ENCODE data around the gene TSR3.

DNA sequence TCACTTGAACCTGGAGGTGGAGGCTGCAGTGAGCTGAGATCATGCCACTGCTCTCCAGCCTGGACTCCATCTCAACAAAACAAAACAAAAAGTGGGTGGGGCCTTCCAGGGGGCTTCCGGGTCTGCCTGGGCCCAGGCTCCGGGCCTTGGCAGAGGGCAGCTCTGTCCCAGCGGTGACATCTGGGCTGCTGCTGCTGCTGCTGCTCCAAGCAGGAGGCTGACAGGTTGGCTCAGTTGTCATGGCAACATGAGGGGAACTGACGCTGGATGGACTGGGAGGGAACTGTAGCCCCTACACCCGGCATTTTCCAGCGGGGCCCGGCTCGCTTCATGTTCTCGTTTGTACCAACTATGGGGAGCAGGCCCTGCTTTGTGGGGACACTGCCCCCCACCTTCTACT lies 14.2 kb downstream of the TSR3 start:
- TF ChIP-seq, protein P1, sequence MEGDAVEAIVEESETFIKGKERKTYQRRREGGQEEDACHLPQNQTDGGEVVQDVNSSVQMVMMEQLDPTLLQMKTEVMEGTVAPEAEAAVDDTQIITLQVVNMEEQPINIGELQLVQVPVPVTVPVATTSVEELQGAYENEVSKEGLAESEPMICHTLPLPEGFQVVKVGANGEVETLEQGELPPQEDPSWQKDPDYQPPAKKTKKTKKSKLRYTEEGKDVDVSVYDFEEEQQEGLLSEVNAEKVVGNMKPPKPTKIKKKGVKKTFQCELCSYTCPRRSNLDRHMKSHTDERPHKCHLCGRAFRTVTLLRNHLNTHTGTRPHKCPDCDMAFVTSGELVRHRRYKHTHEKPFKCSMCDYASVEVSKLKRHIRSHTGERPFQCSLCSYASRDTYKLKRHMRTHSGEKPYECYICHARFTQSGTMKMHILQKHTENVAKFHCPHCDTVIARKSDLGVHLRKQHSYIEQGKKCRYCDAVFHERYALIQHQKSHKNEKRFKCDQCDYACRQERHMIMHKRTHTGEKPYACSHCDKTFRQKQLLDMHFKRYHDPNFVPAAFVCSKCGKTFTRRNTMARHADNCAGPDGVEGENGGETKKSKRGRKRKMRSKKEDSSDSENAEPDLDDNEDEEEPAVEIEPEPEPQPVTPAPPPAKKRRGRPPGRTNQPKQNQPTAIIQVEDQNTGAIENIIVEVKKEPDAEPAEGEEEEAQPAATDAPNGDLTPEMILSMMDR (conservative IDR thresholded peaks at IDR 0.05; ENCODE audit: low read length): no peak
- no peak for TF ChIP-seq EZH2phosphoT487 (IDR thresholded peaks at IDR 0.05; ENCODE audit: borderline replicate concordance)

All from Loucy (cell line).